ENCODE measurements around the gene TRAPPC3.

- no peak for TF ChIP-seq POLR2AphosphoS5 (IDR thresholded peaks at IDR 0.05; ENCODE audit: insufficient read depth in 1 of 2, low read depth in 1 of 2)
- no peak for TF ChIP-seq CTCF (IDR thresholded peaks at IDR 0.05)
Measured at GRCh38 chr1:36166938-36167905, 17.9 kb upstream of the TRAPPC3 start.

Measured in vagina (tissue), 2 donors.